A673 (cell line): ENCODE results near the gene CDK7.

Source experiments
- CTCF ChIP-seq: fragments of 300-800, 200-600 bp; sonication (generic); conservative IDR thresholded peaks from 2 replicates; pipeline ENCODE4 v1.5.1; 2017; ENCODE audit warnings: low read depth, mild to moderate bottlenecking, antibody characterized with exemption, low read length, moderate library complexity, mixed read lengths
- EZH2 ChIP-seq: fragments of 200-600 bp; sonication (generic); IDR thresholded peaks from 2 replicates; pipeline ENCODE4 v1.6.1; 2017; ENCODE audit warnings: borderline replicate concordance, low read depth, mild to moderate bottlenecking, mixed read lengths, antibody characterized with exemption, low read length; ENCODE audit not compliant: poor library complexity, severe bottlenecking

- TF ChIP-seq CTCF = no peak
- TF ChIP-seq EZH2 = no peak
These were observed 23.5 kb upstream of the CDK7 start for GRCh38 chr5:69211200-69211599.
